Neural crest cell (in vitro differentiated cells): Measurements from ENCODE around the gene FKTN. TPM values are rescaled to one million over a fixed set of nuclear protein-coding genes. Genes with fewer than 3 reads are reported as not detected.

Experiments
- DNase-seq: peaks from one replicate; pipeline ENCODE4 v3.0.0; 2021; ENCODE audit warnings: low read depth, mixed read lengths, low spot score
- H3K27ac Mint-ChIP-seq: one replicate; pipeline ENCODE4 v1.8.0; 2021; ENCODE audit warnings: mild to moderate bottlenecking, mixed read lengths; ENCODE audit not compliant: unreplicated experiment
- H3K27me3 Mint-ChIP-seq: 2 replicates; pipeline ENCODE4 v1.8.0; 2021; ENCODE audit warnings: low read depth, mild to moderate bottlenecking, mixed read lengths
- H3K36me3 Mint-ChIP-seq: 2 replicates; pipeline ENCODE4 v1.8.0; 2021; ENCODE audit warnings: low read depth, mild to moderate bottlenecking, mixed read lengths
- H3K4me1 Mint-ChIP-seq: 2 replicates; pipeline ENCODE4 v1.8.0; 2021; ENCODE audit warnings: mixed read lengths
- H3K4me3 Mint-ChIP-seq: one replicate; pipeline ENCODE4 v1.8.0; 2021; ENCODE audit warnings: mild to moderate bottlenecking, mixed read lengths
- H3K9me3 Mint-ChIP-seq: 2 replicates; pipeline ENCODE4 v1.8.0; 2021; ENCODE audit warnings: mixed read lengths
- CTCF ChIP-seq: fragments of 200-600 bp; sonication (generic); conservative IDR thresholded peaks from 2 replicates; pipeline ENCODE4 v1.5.0; 2021; ENCODE audit warnings: antibody characterized with exemption, mild to moderate bottlenecking
- total RNA-seq: library from RNA; stranded (reverse); gene quantifications from 2 replicates; pipeline ENCODE4 v1.2.1, GENCODE V29; 2021

The FKTN gene
- total RNA-seq, 1 donor from 2014 or later, result 19.7 TPM

GRCh38 chr9:105683688-105684275 lies 125.9 kb downstream of the FKTN start:
- no peak for DNase-seq
- Mint-ChIP-seq H3K27me3 (peaks cover 4% of the 10 kb centered on the region), H3K27ac (no peak overlapping the region), H3K4me3 (no peak overlapping the region), H3K9me3 (no peaks in the 10 kb centered on the region), H3K4me1 (peaks cover 6% of the 10 kb centered on the region), H3K36me3 (no peaks in the 10 kb centered on the region)
- TF ChIP-seq CTCF, result no peak

GRCh38 chr9:105686936-105687335 lies 129.0 kb downstream of the FKTN start:
- DNase-seq, result no peak
- Mint-ChIP-seq H3K9me3 (no peaks in the 10 kb centered on the region), H3K4me3 (no peak overlapping the region), H3K27me3 (peaks cover 24% of the 10 kb centered on the region), H3K4me1 (peaks cover 3% of the 10 kb centered on the region), H3K27ac (no peak overlapping the region), H3K36me3 (no peaks in the 10 kb centered on the region)
- TF ChIP-seq CTCF, result no peak

Other genes with a start within 250 kb of the FKTN start
- gene FSD1L, start 110.1 kb upstream of the FKTN start, total RNA-seq, result 16.9 and 17.0 TPM in 2 replicates
- 7.4 and 8.4 TPM in 2 replicates for gene TAL2, start 104.3 kb downstream of the FKTN start, total RNA-seq
- 34.1 and 34.9 TPM in 2 replicates for gene TMEM38B, start 136.4 kb downstream of the FKTN start, total RNA-seq